Peyer's patch (tissue), 4 donors: ENCODE results near the gene GDF7. TPM values are rescaled to one million over a fixed set of nuclear protein-coding genes. Genes with fewer than 3 reads are reported as not detected.

Experiments used
- DNase-seq, 3 donors: peaks; one replicate each; pipeline ENCODE4 v3.0.0-alpha.2; 2017 to 2019
- H3K27ac ChIP-seq, 4 donors: fragments of 200-600 bp; sonication (generic); one replicate each; pipeline ENCODE4 v1.5.1; 2016 to 2019
- H3K27me3 ChIP-seq, 2 donors: fragments of 200-600 bp; sonication (generic); one replicate each; pipeline ENCODE4 v1.5.1; 2019
- H3K36me3 ChIP-seq, 3 donors: fragments of 200-600 bp; sonication (generic); one replicate each; pipeline ENCODE4 v1.5.1; 2016 to 2019
- H3K4me1 ChIP-seq, 4 donors: fragments of 200-600 bp; sonication (generic); one replicate each; pipeline ENCODE4 v1.5.1; 2016 to 2019
- H3K4me3 ChIP-seq, 4 donors: fragments of 200-600 bp; sonication (generic); 1 replicate in 3 of 4; 2 replicates in 1 of 4; pipeline ENCODE4 v1.5.1; 2016 to 2019; ENCODE audit warnings: mild to moderate bottlenecking in 1 of 4
- H3K9me3 ChIP-seq, 4 donors: fragments of 200-600 bp; sonication (generic); one replicate each; pipeline ENCODE4 v1.5.1; 2016 to 2019; ENCODE audit warnings: mild to moderate bottlenecking in 1 of 4
- CTCF ChIP-seq, 6 experiments: fragments of 450-650 bp in 4 of 6; fragments of 200-600 bp in 2 of 6; sonication (generic) in 1 of 6; IDR thresholded peaks; one replicate each; pipeline ENCODE4 v1.5.1; 2017 to 2019; ENCODE audit warnings: antibody characterized with exemption in 6 of 6, mild to moderate bottlenecking in 3 of 6, moderate library complexity in 1 of 6
- POLR2A ChIP-seq, 2 donors: fragments of 450-650 bp; IDR thresholded peaks; one replicate each; pipeline ENCODE4 v1.5.1; 2017; ENCODE audit warnings: antibody characterized with exemption in 2 of 2, mild to moderate bottlenecking in 2 of 2, moderate library complexity in 2 of 2
- total RNA-seq, 4 donors: library from RNA; depleted of rRNA; stranded (reverse); fragments of >200 nt; gene quantifications; one replicate each; pipeline ENCODE4 v1.1.0, GENCODE V29; 2016

Gene GDF7
- total RNA-seq, 4 donors from 2014 or later = 0.09 to 1.7 (median 0.38) TPM

- Histone ChIP-seq H3K9me3 (no peaks in the 10 kb centered on the region), H3K27me3 (no peaks in the 10 kb centered on the region), H3K4me1 (peaks cover 3 to 20% (median 9%) of the 10 kb centered on the region in 4 donors), H3K4me3 (no peak overlapping the region), H3K36me3 (no peaks in the 10 kb centered on the region), H3K27ac (no peak overlapping the region)
- TF ChIP-seq POLR2A (IDR thresholded peaks at IDR 0.05) = no peak
- no peak for TF ChIP-seq CTCF (IDR thresholded peaks at IDR 0.05)
- DNase-seq = peak in 1 of 3 donors; percentile 18
Measured at GRCh38 chr2:20653695-20654534, 13.0 kb upstream of the GDF7 start.

- DNase-seq = no peak
- Histone ChIP-seq H3K9me3 (no peaks in the 10 kb centered on the region), H3K36me3 (no peaks in the 10 kb centered on the region), H3K27ac (no peak overlapping the region), H3K4me1 (peaks cover 3 to 14% (median 9%) of the 10 kb centered on the region in 4 donors), H3K4me3 (no peak overlapping the region), H3K27me3 (no peaks in the 10 kb centered on the region)
- TF ChIP-seq POLR2A (IDR thresholded peaks at IDR 0.05) (no peak), CTCF (IDR thresholded peaks at IDR 0.05) (no peak)
Measured at GRCh38 chr2:20654535-20654813, 12.5 kb upstream of the GDF7 start.

GRCh38 chr2:20656561-20656960 lies 10.4 kb upstream of the GDF7 start:
- peaks cover 0 to 2% (median under 1%) of the 10 kb centered on the region in 4 donors for H3K4me1 ChIP-seq
- TF ChIP-seq POLR2A (IDR thresholded peaks at IDR 0.05) = no peak
- no peak for TF ChIP-seq CTCF (IDR thresholded peaks at IDR 0.05)
- peak in 1 of 3 donors; percentile 36 for DNase-seq
- H3K9me3 ChIP-seq = no peaks in the 10 kb centered on the region
- no peak overlapping the region for H3K27ac ChIP-seq
- no peaks in the 10 kb centered on the region for H3K27me3 ChIP-seq
- H3K36me3 ChIP-seq = no peaks in the 10 kb centered on the region
- H3K4me3 ChIP-seq = no peak overlapping the region

GRCh38 chr2:20657522-20658235 lies 9.3 kb upstream of the GDF7 start:
- Histone ChIP-seq H3K4me3 (no peak overlapping the region), H3K27ac (no peak overlapping the region), H3K27me3 (peaks cover 0 to 9% of the 10 kb centered on the region in 2 donors), H3K9me3 (no peaks in the 10 kb centered on the region), H3K4me1 (no peaks in the 10 kb centered on the region), H3K36me3 (no peaks in the 10 kb centered on the region)
- TF ChIP-seq POLR2A (IDR thresholded peaks at IDR 0.05) = no peak
- no peak for TF ChIP-seq CTCF (IDR thresholded peaks at IDR 0.05)
- DNase-seq = peak in 1 of 3 donors; percentile 11

- no peak overlapping the region for H3K27ac ChIP-seq
- no peaks in the 10 kb centered on the region for H3K36me3 ChIP-seq
- TF ChIP-seq POLR2A (IDR thresholded peaks at IDR 0.05) (no peak), CTCF (IDR thresholded peaks at IDR 0.05) (no peak)
- no peak overlapping the region for H3K4me3 ChIP-seq
- H3K4me1 ChIP-seq = peaks cover 0 to 7% (median 4%) of the 10 kb centered on the region in 4 donors
- DNase-seq = peak in 2 of 3 donors; percentile 18 to 22
- no peaks in the 10 kb centered on the region for H3K9me3 ChIP-seq
- H3K27me3 ChIP-seq = peaks cover 0 to 25% of the 10 kb centered on the region in 2 donors
Measured at GRCh38 chr2:20660506-20661420, 6.2 kb upstream of the GDF7 start.
